Measurements from ENCODE around the gene FARS2.

GRCh38 chr6:5772408-5773120 is 511.3 kb downstream of the FARS2 start:
- TF ChIP-seq POLR2AphosphoS5 (IDR thresholded peaks at IDR 0.05) = no peak
- TF ChIP-seq CTCF (IDR thresholded peaks at IDR 0.05; ENCODE audit: poor library complexity, severe bottlenecking) = no peak
- TF ChIP-seq RAD21 (conservative IDR thresholded peaks at IDR 0.05) = no peak
- TF ChIP-seq EP300 (conservative IDR thresholded peaks at IDR 0.05; ENCODE audit: poor library complexity, severe bottlenecking) = no peak
- no peak for TF ChIP-seq REST (IDR thresholded peaks at IDR 0.05; ENCODE audit: borderline replicate concordance)
- TF ChIP-seq TAF1 (IDR thresholded peaks at IDR 0.05; ENCODE audit: low read depth) = no peak
- TF ChIP-seq SMC3 (conservative IDR thresholded peaks at IDR 0.05; ENCODE audit: poor library complexity) = no peak
- TF ChIP-seq EZH2 (IDR thresholded peaks at IDR 0.05; ENCODE audit: borderline replicate concordance, insufficient read depth, low read length, poor library complexity, severe bottlenecking) = no peak
